Measurements from ENCODE around the gene RTTN.

The RTTN gene

DNA sequence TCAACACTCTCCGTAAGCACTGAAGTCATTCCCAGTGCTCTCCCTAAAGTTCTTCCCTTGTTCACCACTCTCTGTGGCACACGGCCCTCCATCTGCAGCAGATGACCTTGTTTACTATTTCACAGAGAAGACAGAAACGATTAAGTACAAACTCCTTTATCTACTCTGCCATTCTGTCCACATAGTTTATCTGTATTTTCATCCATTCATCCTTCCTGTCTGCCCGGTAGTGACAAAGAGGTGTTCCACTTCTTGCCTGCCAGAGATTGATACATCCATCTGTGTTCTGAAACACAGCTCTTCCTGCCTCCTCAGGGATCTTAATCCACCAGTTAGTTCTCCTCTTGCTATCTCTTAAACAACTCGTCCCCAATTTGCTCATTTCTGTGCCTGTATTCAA is 179.9 kb downstream of the RTTN start:
- DNase-seq (ENCODE audit: low read depth): no peak

DNA sequence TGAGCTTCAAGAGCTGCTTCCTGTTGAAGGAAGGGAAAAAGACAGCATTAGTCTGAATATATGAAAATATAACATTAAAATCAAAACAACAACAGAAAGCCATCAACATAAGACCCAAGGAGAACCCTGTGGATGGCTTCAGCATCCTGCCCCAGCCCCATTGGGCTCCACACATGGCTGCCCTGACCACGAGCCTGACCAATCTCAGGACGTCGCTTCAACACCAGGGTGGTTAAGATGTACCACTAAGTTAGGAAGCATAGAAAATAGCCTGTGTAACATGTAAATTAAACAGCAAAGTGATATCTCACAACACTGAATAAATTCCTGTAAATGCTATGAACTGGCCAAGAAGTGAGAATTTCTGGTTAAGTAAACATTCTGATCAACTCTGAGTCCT is 180.7 kb downstream of the RTTN start:
- DNase-seq (ENCODE audit: low read depth): no peak

DNA sequence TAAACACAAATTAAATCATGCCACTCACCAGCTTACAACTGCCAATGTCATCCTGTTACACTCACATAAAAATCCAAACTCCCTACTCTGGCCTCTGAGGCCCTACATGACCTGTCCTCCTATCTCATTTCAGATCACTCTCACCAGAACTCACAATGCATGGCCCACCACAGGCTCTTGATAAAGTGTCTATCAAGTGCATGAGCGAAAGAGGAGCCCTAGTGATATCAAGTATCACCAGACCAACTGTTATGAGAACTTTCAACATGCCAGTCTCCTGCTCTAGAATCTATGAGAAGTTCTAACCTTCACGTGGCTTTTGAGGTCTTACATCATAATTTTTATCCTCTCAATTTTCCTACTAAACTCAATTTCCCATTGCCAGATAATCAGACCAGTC is 181.4 kb downstream of the RTTN start:
- DNase-seq (ENCODE audit: low read depth): no peak

DNA sequence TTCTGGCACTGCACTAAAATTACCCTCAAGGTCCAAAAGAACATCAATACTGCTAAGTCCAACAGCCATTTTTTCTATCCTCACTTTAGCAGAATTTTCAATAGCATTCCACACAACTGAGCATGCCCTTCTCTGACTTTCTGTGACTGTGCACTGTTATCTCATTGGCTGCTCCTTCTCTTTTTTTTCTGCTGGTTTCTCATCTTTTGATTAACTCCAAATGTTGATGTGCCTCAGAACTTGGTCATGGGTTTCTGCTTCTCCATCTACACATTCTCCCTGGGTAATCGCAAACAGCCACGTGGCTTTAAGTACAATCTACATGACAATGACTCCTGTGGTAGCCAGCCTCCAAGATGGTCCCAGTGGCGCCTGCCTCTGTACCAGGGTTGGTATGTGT is 182.9 kb downstream of the RTTN start:
- no peak for DNase-seq (ENCODE audit: low read depth)

DNA sequence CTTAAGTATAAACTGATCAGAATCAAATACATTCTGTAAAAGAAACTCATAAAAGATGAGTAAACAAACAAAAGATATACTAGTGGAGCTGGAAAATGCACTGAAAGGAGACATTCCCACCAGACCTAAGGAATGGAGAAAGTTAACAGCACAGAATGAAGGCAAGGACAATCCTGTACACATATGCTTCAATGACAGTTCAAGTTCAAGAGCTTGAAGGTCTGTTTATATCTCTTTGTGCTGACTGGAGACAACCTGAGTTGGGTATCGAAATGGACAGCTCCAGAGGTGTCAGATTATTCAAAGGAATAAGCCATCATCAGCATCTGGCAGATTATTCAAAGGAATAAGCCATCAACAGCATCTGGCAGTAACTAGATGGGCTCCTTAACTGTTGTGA is 184.0 kb downstream of the RTTN start:
- no peak for DNase-seq (ENCODE audit: low read depth)

DNA sequence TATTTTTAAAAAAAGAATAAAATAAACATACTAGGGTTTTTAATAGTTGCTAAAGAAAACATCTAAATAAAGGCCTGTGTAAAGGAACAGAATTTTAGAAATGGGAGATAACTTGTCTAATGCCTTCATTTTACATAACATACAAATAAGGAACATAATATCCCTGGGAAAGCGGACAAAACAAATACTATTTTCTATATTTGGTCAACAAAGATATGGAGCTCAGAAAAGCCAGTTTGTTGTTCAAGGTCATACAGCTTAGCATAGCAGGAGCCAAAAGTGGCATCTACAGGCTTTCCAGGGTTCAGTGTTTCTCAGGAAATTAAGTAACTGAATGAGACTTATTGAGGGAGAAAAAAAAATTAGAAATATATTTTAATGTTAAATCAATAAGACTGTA is 184.4 kb downstream of the RTTN start:
- DNase-seq (ENCODE audit: low read depth): no peak

DNA sequence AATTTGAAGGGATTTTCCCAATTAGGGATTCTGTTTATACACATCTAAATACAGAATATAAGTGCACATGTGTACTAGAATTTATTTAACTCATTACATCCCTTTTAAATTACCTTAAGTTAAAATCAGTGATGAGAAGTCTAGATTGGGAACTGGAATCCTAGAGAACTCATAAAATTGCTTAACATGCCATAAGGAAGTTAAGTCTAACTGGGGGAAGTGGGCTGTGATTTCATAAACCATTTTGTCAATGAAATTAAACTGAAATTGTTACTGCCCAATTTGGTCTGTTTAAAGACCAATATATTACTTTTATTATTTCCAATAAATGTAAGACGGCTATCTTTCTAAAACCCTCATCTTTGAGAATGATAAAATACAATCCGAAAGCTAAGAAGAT is 185.5 kb downstream of the RTTN start:
- no peak for DNase-seq (ENCODE audit: low read depth)

DNA sequence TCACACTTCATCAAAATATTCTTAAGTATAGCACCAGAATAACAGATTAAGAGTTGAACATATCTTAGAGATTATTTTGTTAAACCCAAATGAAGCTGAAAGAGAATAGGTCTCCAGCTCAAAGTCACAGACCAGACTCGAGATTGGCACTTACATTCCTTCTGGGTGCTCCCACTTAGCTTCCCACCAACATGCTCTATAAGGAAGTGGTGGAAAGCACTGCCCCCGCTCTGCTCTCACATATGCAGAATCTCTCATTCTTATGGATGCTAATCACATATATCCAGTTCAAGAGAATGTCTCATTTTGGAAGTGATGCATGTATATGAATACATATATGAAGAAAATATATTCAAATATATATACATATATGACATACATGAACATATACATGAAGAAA is 186.4 kb downstream of the RTTN start:
- DNase-seq (ENCODE audit: low read depth): no peak

DNA sequence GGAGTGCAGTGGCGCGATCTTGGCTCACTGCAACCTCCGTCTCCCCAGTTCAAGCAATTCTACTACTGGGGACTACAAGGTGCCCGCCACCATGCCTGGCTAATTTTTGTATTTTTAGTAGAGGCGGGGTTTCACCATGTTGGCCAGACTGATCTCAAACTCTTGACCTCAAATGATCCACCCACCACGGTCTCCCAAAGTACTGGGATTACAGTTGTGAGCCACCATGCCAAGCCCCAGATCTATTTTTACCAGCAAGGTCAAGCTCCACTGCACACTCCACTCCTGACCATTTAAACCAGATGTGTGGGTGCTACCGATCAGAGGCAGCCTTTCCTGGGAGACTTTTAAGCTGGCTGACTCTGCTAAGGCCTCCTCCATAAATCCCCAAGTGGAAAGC is 190.4 kb downstream of the RTTN start:
- DNase-seq (ENCODE audit: low read depth): no peak

DNA sequence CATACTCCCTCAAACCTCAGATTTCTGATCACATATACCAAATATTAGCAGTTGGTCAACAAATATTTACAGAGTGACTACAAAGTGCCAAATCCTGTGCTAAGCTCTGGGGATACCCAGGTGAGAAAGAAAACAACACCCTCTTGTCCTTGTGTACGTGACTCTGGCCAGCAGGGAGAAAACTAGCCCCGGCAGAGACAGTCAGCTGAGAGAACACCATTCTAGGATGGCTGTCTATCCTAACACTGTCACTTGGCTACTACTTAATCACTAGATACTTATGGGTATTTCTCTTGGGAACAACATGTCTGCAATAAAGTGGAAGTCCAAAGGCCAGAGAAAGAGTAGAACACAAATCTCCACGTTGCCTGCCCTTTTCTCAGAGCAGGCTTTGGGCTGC is 199.9 kb downstream of the RTTN start:
- DNase-seq (ENCODE audit: low read depth): no peak

DNA sequence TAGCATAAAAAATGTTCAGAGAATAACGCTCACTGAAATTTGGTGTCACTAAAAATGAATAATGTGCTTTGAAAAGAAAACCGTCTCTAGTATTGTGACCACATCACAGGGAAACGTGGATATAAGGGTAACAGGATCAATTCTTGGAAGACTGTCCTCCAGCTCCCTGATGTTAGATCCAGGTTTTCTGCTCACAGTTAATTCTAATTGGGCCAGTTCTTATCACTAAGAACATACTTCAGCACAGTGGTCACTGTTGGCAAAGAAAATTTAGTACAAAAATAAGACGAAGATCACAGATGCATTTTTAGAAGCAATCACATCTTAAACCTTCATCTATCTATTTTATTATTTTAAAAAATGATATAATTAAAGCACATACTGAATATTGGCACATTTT is 200.8 kb downstream of the RTTN start:
- DNase-seq (ENCODE audit: low read depth): no peak

DNA sequence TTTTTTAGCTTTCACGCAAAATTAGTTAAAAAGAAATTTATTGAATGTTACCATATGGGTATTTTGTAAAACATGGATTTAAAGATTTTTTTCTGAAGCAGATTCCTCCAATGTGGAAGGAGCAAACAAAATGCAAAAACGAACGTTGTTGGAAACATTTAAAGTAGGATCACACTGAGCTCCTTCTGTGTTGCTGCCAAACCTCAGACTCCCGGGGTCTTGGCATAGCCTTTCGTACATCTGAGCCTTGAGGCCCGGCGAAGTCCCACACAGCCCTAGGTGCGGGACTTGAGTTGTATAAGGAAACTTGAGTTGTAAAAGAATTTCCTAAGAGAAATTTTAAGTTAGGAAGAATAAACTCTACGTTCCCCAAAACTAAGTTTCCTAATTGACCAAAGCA is 205.8 kb downstream of the RTTN start:
- no peak for DNase-seq (ENCODE audit: low read depth)

DNA sequence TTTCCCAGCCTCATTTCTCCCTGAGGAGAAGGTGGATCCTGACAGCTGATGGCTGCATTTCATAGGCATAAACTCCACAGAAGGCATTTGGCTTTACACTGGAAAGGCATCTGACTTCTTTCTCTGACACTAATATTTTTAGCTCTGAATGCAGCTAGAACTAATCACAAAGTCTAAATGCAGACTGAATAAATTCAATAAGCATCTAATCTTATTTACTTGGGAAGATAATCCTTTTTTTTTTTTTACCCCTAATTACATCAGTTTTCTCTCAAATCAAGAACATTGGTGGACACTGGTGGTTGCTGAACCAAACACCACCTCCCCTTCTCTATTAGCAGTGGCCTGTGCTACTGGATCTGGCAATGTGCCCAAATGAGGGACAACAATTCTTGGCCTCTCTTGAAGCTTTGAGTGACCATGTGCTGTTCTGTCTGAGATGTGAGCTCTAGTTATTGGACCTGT is 206.9 kb downstream of the RTTN start:
- no peak for DNase-seq (ENCODE audit: low read depth)

DNA sequence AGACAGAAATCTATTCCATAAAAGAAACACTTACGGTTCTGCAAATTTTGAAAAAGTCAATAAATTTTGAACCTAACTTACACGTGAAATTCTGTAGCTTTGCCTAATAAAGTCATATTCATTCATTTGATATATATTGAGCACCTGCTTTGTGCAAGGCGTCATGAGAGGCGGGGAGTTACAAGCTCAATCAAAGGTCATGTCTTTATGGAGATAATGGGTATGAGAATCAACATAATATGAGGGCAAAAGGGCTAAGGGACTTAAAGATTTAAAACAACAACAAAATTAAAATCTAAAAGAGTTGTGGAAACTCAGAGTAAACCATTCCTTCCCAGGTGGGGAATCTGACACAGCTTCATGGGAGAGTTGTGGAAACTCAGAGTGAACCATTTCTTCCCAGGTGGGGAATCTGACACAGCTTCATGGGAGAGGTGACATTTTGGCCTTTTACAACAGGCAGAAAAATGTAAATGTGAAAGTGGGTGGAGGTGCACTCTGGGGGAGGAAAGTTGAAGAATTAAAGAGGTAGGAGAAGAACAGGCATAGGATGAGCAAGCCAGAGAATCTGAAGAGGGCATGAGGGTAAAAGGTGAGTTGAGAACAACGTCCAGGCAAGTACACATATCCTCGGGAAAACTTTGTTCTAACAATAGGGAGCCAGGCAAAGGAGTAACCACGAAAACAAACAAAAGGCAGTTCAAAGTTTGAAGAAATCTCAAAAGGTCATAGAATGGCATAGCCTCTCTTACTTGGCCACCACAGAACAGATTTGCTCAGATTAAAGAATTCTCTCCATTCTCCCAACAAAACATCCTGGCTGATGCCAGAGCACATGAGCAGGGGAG is 208.3 kb downstream of the RTTN start:
- no peak for DNase-seq (ENCODE audit: low read depth)

DNA sequence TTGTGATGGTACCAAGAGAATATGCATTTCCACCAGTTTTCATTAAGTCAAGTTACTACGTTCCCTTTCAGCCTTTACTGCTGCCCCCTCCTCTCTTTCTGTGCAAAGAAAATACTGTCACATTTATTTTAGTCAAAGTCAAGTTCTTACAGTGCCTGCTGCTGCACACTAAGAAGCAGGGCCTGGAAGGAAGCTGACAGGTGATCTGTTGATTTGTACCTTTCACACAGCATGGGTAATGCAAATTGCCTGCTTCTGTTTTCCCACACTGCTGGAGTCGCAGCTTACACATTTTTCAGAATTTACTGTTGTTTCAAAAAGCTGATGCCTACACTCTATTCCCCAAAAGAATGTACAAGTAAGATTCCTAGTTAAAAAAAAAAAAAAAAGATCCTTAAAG is 209.1 kb downstream of the RTTN start:
- DNase-seq (ENCODE audit: low read depth): no peak

DNA sequence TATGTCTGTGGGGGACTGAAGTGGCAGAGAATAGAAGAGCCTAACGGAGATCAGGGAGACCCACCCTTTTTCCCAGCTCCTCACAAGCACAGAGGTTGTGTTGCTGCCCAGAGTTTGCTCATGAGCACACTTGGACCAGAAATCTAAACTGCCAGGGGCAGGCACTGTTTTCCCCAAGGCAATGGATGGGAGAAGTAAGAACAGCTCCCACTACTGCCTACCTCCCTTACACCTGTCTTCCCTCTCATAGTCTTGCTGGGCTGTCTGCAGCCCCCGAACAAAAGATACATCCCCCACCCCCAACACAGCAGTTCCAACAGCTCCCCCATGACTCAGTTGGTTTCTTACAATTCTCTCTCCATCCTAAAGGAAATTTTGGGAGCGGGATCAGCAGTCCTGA is 209.7 kb downstream of the RTTN start:
- no peak for DNase-seq (ENCODE audit: low read depth)

DNA sequence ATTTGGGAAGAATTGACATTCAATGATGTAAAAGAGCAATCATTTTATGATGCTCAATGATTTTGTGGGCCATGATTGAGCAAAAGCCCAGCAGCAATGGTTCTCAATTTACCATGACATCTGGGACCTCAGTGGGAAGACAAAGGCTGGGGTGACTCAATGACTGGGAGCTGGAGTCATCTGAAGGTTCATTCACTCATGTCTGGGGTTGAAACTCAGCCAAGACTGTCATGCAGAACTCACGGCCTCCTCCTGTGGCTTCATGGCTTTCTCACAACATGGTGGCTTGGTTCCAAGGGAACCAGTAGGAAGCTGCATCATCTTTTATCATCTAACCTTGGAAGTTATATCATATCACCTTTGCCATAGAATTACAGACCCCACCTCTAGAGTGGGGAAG is 212.7 kb downstream of the RTTN start:
- DNase-seq (ENCODE audit: low read depth): peak; percentile 52

DNA sequence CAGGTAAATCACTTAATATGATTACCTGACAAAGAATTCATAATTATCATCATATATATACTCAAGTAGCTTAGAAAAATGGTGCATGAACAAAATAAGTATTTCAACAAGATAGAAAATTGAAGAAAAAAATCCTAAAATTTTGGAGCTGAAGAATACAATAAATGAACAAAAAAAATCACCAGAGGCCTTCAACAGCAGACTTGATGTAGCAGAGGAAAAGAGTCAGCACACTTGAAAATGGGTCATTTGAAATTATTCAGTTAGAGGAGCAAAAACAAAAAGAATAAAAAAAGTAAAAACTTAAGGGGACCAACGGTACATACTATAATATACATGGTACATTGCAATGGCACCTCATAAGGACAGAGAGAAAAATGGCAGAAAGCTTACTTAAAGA is 217.6 kb downstream of the RTTN start:
- no peak for DNase-seq (ENCODE audit: low read depth)

DNA sequence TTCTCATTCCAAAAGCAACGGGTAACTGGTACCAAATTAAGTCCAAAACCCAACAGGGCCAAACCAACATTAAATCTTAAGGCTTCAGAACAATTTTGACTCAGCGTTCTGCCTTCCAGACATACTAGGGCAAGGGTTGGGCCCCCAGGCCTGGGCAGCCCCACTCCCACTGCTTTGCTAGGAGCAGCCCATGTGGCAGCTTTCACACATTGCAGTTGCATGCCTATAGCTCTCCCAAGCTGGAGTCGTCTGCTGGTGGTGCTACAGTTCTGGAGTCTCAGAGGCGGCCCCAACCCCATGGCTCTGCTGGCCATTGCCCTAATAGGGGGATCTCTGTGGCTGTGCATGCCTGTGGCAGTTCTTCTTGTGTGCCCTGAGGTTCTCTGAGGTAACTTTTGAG is 220.2 kb downstream of the RTTN start:
- DNase-seq (ENCODE audit: low read depth): no peak

DNA sequence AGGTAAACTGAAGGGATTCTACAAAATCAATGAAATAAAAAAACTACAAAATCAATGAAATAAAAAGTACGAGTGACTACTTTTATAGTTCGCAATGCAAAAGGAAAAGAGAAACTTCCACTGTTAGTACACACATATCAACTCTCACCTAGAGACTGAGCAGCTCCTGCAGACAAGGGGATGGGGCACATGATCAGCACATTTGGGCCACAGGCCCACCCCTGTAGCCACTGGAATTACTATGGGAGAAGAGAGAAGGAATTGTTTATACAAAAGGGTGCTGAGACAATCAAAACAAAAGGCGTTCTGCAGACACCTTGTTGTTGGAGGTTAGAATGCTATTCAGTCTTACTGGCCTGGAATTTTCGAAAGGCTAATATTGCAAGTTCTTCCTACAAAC is 223.1 kb downstream of the RTTN start:
- DNase-seq (ENCODE audit: low read depth): no peak

DNA sequence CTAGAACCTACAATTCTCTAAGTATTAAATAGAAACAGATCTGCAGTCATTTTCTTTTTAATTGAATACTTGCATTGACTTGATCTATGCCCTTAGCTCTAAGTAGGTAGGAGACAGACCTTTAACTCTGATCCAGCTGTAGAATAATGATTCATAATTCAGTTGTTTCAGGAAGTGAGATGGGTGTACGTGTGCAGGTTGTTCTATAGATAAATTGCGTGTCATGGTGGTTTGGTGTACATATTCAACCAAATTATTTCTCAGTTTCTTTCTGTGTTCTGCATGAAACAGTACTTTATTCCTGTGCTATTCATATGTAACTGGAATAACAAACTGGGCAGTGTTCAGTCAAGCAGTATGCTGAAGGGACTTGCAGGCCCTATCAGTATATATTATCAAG is 223.5 kb downstream of the RTTN start:
- no peak for DNase-seq (ENCODE audit: low read depth)

DNA sequence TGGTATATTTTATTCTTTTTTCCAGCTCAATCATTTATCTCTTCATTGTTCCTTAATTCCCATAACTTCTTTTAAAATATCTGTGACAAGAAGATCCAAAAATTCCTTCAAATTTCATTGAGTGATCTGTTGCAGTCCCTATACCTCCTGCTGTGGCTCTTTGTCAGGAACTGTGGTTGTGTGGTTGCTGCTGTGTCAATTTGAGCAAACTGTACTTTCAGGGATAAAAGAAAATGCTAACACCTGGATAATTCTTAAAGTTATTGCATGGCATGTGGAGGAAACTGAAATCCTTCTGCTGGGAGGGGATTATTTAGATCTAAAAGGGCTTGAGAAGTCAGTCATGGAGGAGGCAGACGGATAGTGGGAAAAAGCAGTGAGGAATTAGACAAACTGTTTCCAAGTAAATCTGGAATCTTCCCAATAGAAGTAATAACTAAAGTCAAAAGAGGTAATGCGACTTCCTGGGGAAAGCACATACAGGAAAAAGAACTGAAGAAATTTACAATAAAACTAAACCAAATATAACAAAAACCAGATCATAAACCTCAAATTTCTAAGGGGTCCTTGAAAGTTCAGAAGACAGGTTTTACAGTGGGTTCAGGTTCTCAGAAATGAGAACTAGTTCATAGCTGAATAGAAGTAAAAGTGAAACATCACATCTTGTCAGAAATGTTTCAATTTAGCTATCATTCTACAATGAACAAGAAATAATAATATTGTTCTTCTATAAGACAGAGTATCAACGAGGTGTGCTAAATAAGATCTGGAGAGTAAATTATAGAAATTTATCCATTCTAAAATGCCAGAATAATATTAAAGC is 224.3 kb downstream of the RTTN start:
- DNase-seq (ENCODE audit: low read depth): no peak

DNA sequence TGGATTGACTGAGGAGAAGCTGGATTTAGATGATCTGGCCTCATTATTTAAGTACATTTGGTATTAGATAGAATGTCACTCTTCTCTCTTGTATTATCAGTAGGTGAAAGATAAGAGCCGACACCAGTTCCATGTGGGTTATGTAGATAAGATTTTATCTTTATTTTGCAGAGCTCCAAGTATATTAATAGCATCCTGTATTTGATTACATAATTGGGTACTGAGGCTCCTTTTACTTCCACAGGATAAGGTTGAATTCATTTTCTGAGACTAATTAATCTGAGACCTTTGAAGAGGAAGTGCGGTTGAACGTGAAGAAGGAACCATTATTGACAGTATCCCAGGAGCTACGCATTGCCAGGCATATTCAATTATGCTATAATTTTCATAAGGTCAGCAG is 225.0 kb downstream of the RTTN start:
- no peak for DNase-seq (ENCODE audit: low read depth)

Data from stromal cell of bone marrow (primary cell).